Fibroblast of the aortic adventitia (primary cell): Measurements from ENCODE around the gene MED10. TPM values are rescaled to one million over a fixed set of nuclear protein-coding genes. Genes with fewer than 3 reads are reported as not detected.

ENCODE experiments used
- DNase-seq: peaks from one replicate; pipeline ENCODE4 v3.0.0-alpha.2; 2010; ENCODE audit warnings: low read depth
- H3K4me3 ChIP-seq: 2 replicates; pipeline ENCODE4 v1.5.1; 2011; ENCODE audit warnings: low read depth, mild to moderate bottlenecking, control low read depth, low read length, moderate library complexity
- CTCF ChIP-seq: IDR thresholded peaks from 2 replicates; pipeline ENCODE4 v1.5.1; 2011; ENCODE audit warnings: mild to moderate bottlenecking, low read length, control low read depth, inconsistent platforms; ENCODE audit not compliant: insufficient read depth
- total RNA-seq: library from RNA; depleted of rRNA; stranded (reverse); fragments of >200 nt; gene quantifications from 2 replicates; pipeline ENCODE4 v1.2.3, GENCODE V29; 2012; ENCODE audit warnings: low replicate concordance

MED10 gene
- total RNA-seq, 1 donor: 17.5 TPM

GRCh38 chr5:6350277-6351090 is 27.9 kb downstream of the MED10 start:
- no peak for TF ChIP-seq CTCF
- no peak for DNase-seq
- H3K4me3 ChIP-seq: no peak overlapping the region

- no peak overlapping the region for H3K4me3 ChIP-seq
- TF ChIP-seq CTCF: no peak
- no peak for DNase-seq
These were observed 29.0 kb downstream of the MED10 start for GRCh38 chr5:6349387-6349786.

- no peak for DNase-seq
- no peak overlapping the region for H3K4me3 ChIP-seq
- no peak for TF ChIP-seq CTCF
These were observed 29.8 kb downstream of the MED10 start for GRCh38 chr5:6348476-6349000.

GRCh38 chr5:6347673-6348072 is 30.7 kb downstream of the MED10 start:
- H3K4me3 ChIP-seq: no peak overlapping the region
- TF ChIP-seq CTCF: no peak
- no peak for DNase-seq

- no peak for TF ChIP-seq CTCF
- DNase-seq: no peak
- H3K4me3 ChIP-seq: no peak overlapping the region
These were observed 31.2 kb downstream of the MED10 start for GRCh38 chr5:6347165-6347564.

- TF ChIP-seq CTCF: no peak
- no peak for DNase-seq
- no peak overlapping the region for H3K4me3 ChIP-seq
These were observed 33.8 kb downstream of the MED10 start for GRCh38 chr5:6344593-6344989.
